Cardiac muscle cell (in vitro differentiated cells and primary cell): ENCODE data around the gene ZSCAN21. TPM values are rescaled to one million over a fixed set of nuclear protein-coding genes. Genes with fewer than 3 reads are reported as not detected.

Source experiments
- DNase-seq, 2 donors: peaks; one replicate each; pipeline versions ENCODE4 v3.0.0 to v3.0.0-alpha.2; 2010 to 2017; ENCODE audit warnings: low read depth in 1 of 2, low spot score in 1 of 2
- H3K27ac ChIP-seq: fragments of 200-600 bp; sonication (generic); 2 replicates; pipeline ENCODE4 v1.5.1; 2016
- H3K27me3 ChIP-seq: fragments of 200-600 bp; sonication (generic); 2 replicates; pipeline ENCODE4 v1.6.0; 2016; ENCODE audit warnings: control low read depth
- H3K36me3 ChIP-seq: fragments of 200-600 bp; sonication (generic); 2 replicates; pipeline ENCODE4 v1.5.1; 2016; ENCODE audit warnings: control low read depth
- H3K4me1 ChIP-seq: fragments of 200-600 bp; sonication (generic); 2 replicates; pipeline ENCODE4 v1.8.1; 2017; ENCODE audit warnings: low read depth, mild to moderate bottlenecking, mixed run types
- H3K4me3 ChIP-seq: fragments of 200-600 bp; sonication (generic); 2 replicates; pipeline ENCODE4 v1.5.1; 2016; ENCODE audit warnings: mild to moderate bottlenecking
- H3K9me3 ChIP-seq: fragments of 200-600 bp; sonication (generic); 2 replicates; pipeline ENCODE4 v1.5.1; 2017; ENCODE audit warnings: low read depth, mild to moderate bottlenecking, control low read depth
- CTCF ChIP-seq: IDR thresholded peaks from 2 replicates; pipeline ENCODE4 v1.5.1; 2012; ENCODE audit warnings: low read depth, mild to moderate bottlenecking, low read length
- polyA plus RNA-seq: library from polyadenylated mRNA; unstranded; fragments of >200 nt; fragmentation: Nextera tagmentation; extraction: Ambion mirVana; gene quantifications from 2 replicates; pipeline ENCODE4 v1.2.1, GENCODE V29; 2016
- total RNA-seq: library from RNA; depleted of rRNA; stranded (reverse); fragments of >200 nt; gene quantifications from 2 replicates; pipeline ENCODE4 v1.2.3, GENCODE V29; 2016

The ZSCAN21 gene
- total and polyA plus RNA-seq, 2 experiments from 2014 or later, result 11.3 to 23.3 TPM

- DNase-seq, result no peak
- Histone ChIP-seq H3K36me3 (peaks cover 85% of the 10 kb centered on the region), H3K9me3 (no peaks in the 10 kb centered on the region), H3K4me1 (no peaks in the 10 kb centered on the region), H3K4me3 (no peak overlapping the region), H3K27me3 (no peaks in the 10 kb centered on the region), H3K27ac (no peak overlapping the region)
- no peak for TF ChIP-seq CTCF
Measured at GRCh38 chr7:100095289-100095688, 45.7 kb downstream of the ZSCAN21 start.

DNA sequence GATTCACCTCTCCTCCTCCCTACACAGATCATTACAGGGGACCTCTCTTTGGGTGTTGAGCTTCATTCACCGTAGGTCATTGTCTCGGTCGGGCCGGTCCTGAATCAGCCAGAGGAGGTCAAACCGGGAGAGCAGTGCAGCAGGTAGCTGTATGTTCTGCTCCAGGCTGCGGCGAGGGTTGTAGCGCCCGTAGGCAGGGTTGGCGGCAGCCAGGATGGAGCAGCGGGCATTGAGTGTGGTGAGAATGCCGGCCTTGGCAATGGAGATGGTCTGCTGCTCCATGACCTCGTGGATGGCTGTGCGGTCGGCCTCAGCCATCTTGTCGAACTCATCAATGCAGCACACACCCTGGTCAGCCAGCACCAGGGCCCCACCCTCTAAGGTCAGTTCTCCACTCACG lies 46.1 kb downstream of the ZSCAN21 start:
- H3K4me1 ChIP-seq, result no peaks in the 10 kb centered on the region
- H3K9me3 ChIP-seq, result no peaks in the 10 kb centered on the region
- DNase-seq, result no peak
- peaks cover 81% of the 10 kb centered on the region for H3K36me3 ChIP-seq
- H3K27ac ChIP-seq, result no peak overlapping the region
- TF ChIP-seq CTCF, result no peak
- H3K27me3 ChIP-seq, result no peaks in the 10 kb centered on the region
- H3K4me3 ChIP-seq, result no peak overlapping the region

GRCh38 chr7:100098913-100099312 lies 49.3 kb downstream of the ZSCAN21 start:
- H3K36me3 ChIP-seq, result peaks cover 51% of the 10 kb centered on the region
- TF ChIP-seq CTCF, result no peak
- H3K9me3 ChIP-seq, result no peaks in the 10 kb centered on the region
- no peaks in the 10 kb centered on the region for H3K27me3 ChIP-seq
- H3K4me1 ChIP-seq, result no peaks in the 10 kb centered on the region
- H3K4me3 ChIP-seq, result no peak overlapping the region
- no peak for DNase-seq
- H3K27ac ChIP-seq, result no peak overlapping the region

DNA sequence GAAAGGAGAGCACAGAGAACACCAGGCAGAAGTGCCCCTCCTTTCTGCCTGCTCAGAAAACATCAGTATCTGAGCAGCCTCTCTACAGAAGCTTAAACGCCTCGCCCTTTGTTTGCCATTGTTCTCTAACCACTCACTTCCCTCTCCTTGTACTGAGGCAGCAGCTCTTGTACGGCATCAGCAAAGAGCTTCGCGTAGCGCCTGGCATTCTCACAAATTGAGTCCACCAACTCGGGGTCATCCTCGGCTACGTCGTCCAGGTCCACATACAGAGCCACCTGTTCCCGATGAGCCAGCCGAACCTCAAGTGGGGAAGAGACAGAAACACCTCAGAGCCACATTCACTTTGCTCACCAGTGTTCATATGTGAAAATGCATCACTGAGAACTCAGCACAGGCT lies 49.9 kb downstream of the ZSCAN21 start:
- Histone ChIP-seq H3K4me3 (peak overlapping the region; percentile 86), H3K36me3 (peaks cover 46% of the 10 kb centered on the region), H3K9me3 (no peaks in the 10 kb centered on the region), H3K4me1 (no peaks in the 10 kb centered on the region), H3K27me3 (no peaks in the 10 kb centered on the region), H3K27ac (no peak overlapping the region)
- no peak for DNase-seq
- no peak for TF ChIP-seq CTCF

DNA sequence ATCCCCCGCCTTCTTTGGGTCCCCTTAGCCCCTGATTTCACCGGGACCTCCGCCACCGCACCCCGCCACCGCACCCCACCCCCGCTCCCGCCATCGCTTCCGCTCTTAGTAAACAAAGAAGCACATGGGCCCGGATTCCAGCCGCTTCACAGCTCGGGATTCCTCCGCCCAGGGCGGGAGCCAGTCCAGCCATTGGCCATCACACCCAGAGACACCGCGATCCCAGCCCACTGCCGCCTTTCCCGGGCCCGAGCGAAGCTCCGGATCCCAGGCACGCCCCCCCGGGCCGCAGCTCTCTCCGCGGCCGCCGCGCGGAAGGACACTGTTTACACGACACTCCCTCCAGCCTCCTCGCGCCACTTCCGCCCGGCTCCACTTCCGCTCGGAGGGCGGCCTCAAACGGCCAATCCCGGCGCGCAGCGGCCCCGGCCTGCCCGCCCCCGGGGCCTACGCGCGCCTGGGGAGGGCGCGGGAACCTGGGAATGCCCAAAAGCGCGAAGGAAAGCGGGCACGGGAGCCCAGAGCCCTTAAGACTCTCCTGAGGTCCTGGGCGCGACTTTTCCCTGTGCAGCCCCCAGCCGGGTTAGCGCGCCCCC lies 50.9 kb downstream of the ZSCAN21 start:
- Histone ChIP-seq H3K4me1 (no peaks in the 10 kb centered on the region), H3K27me3 (no peaks in the 10 kb centered on the region), H3K36me3 (peaks cover 35% of the 10 kb centered on the region), H3K4me3 (peak overlapping the region; percentile 86), H3K9me3 (no peaks in the 10 kb centered on the region), H3K27ac (peak overlapping the region; percentile 88)
- TF ChIP-seq CTCF, result no peak
- DNase-seq, result peak; percentile 97 to 100
